Stimulated activated CD8-positive, alpha-beta memory T cell treated with anti-CD3 and anti-CD28 coated beads, Interleukin-12 subunit alpha, Interleukin-12 subunit beta, amount 100 ng/mL, for 24 hours (primary cell): ENCODE results near the gene TLCD3B.

ENCODE experiments used
- DNase-seq: peaks from one replicate; pipeline ENCODE4 v3.0.0-alpha.2; 2020; ENCODE audit errors: extremely low read depth

The TLCD3B gene

GRCh38 chr16:30030841-30031413, at the start of gene TLCD3B:
TSS of gene TLCD3B (minus strand) at chr16:30031271. CDS start at chr16:30030527, 744 bp downstream.
- no peak for DNase-seq

- no peak for DNase-seq
These were observed 48.4 kb upstream of the TLCD3B start for GRCh38 chr16:30079480-30079879.

- no peak for DNase-seq
These were observed 47.7 kb upstream of the TLCD3B start for GRCh38 chr16:30078744-30079143.

- DNase-seq, result no peak
These were observed 46.6 kb upstream of the TLCD3B start for GRCh38 chr16:30077656-30078055.

- no peak for DNase-seq
These were observed 45.3 kb upstream of the TLCD3B start for GRCh38 chr16:30076276-30076791.

- peak; percentile 82 for DNase-seq
These were observed 44.6 kb upstream of the TLCD3B start, which contains the start of gene PPP4C for GRCh38 chr16:30075503-30076275. TSS of gene PPP4C (plus strand) at chr16:30075994. CDS start at chr16:30076378, 384 bp downstream.

GRCh38 chr16:30070490-30070889, 39.4 kb upstream of the TLCD3B start:
- no peak for DNase-seq

- DNase-seq, result no peak
These were observed 38.8 kb upstream of the TLCD3B start for GRCh38 chr16:30069611-30070462.

GRCh38 chr16:30068750-30069610, 37.9 kb upstream of the TLCD3B start:
- DNase-seq, result no peak

- DNase-seq, result no peak
These were observed 37.3 kb upstream of the TLCD3B start for GRCh38 chr16:30068333-30068732.

- DNase-seq, result no peak
These were observed 36.5 kb upstream of the TLCD3B start for GRCh38 chr16:30067584-30067916.

- DNase-seq, result no peak
These were observed 35.9 kb upstream of the TLCD3B start for GRCh38 chr16:30066761-30067583.

GRCh38 chr16:30065943-30066760, 35.1 kb upstream of the TLCD3B start:
- no peak for DNase-seq

- DNase-seq, result peak; percentile 85
These were observed 34.3 kb upstream of the TLCD3B start, which contains the start of gene ALDOA for GRCh38 chr16:30065102-30065942. TSS of gene ALDOA (plus strand) at chr16:30065760. CDS start at chr16:30066898, 1,138 bp downstream.

- DNase-seq, result no peak
These were observed 33.6 kb upstream of the TLCD3B start for GRCh38 chr16:30064729-30065101.

GRCh38 chr16:30063893-30064728, 33.0 kb upstream of the TLCD3B start:
- DNase-seq, result no peak

GRCh38 chr16:30063278-30063892, 32.3 kb upstream of the TLCD3B start:
- DNase-seq, result no peak
